Neural progenitor cell (in vitro differentiated cells): ENCODE measurements around the gene PTGER2. TPM values are rescaled to one million over a fixed set of nuclear protein-coding genes. Genes with fewer than 3 reads are reported as not detected.

Source experiments
- DNase-seq: peaks from one replicate; pipeline ENCODE4 v3.0.0-alpha.2; 2016; ENCODE audit warnings: low spot score
- H2AFZ ChIP-seq: fragments of 200-600 bp; sonication (generic); replicated peaks from 2 replicates; pipeline ENCODE4 v1.6.1; 2016; ENCODE audit warnings: antibody characterized with exemption
- H3F3A ChIP-seq: fragments of 200-600 bp; sonication (generic); 2 replicates; pipeline ENCODE4 v1.6.1; 2016; ENCODE audit warnings: antibody characterized with exemption, low read depth
- H3K27ac ChIP-seq: fragments of 200-600 bp; sonication (generic); 2 replicates; pipeline ENCODE4 v1.5.1; 2016; ENCODE audit warnings: mild to moderate bottlenecking
- H3K27me3 ChIP-seq: fragments of 200-600 bp; sonication (generic); 2 replicates; pipeline ENCODE4 v1.6.1; 2016; ENCODE audit warnings: mild to moderate bottlenecking, moderate library complexity
- H3K36me3 ChIP-seq: fragments of 200-600 bp; sonication (generic); 2 replicates; pipeline ENCODE4 v1.5.1; 2016
- H3K4me1 ChIP-seq: fragments of 200-600 bp; sonication (generic); 2 replicates; pipeline ENCODE4 v1.6.1; 2016; ENCODE audit warnings: mixed run types
- H3K4me2 ChIP-seq: fragments of 200-600 bp; sonication (generic); 2 replicates; pipeline ENCODE4 v1.6.1; 2016
- H3K4me3 ChIP-seq: fragments of 200-600 bp; sonication (generic); 2 replicates; pipeline ENCODE4 v1.5.1; 2016
- H3K79me2 ChIP-seq: fragments of 200-600 bp; sonication (generic); 2 replicates; pipeline ENCODE4 v1.6.1; 2016; ENCODE audit warnings: low read depth
- H3K9ac ChIP-seq: fragments of 200-600 bp; sonication (generic); 2 replicates; pipeline ENCODE4 v1.6.1; 2016
- H3K9me3 ChIP-seq: fragments of 200-600 bp; sonication (generic); 2 replicates; pipeline ENCODE4 v1.5.1; 2016; ENCODE audit warnings: low read depth
- H4K20me1 ChIP-seq: fragments of 200-600 bp; sonication (generic); 2 replicates; pipeline ENCODE4 v1.6.1; 2016; ENCODE audit warnings: low read depth
- H3K27ac Mint-ChIP-seq: 3 replicates; pipeline ENCODE4 v1.8.0; 2021; ENCODE audit warnings: mixed read lengths
- H3K27me3 Mint-ChIP-seq: 2 replicates; pipeline ENCODE4 v1.8.0; 2022; ENCODE audit warnings: low read depth, mild to moderate bottlenecking, inconsistent platforms, moderate library complexity, mixed read lengths; ENCODE audit not compliant: insufficient read depth
- H3K36me3 Mint-ChIP-seq: 3 replicates; pipeline ENCODE4 v1.8.0; 2021; ENCODE audit warnings: mixed read lengths
- H3K4me1 Mint-ChIP-seq: 3 replicates; pipeline ENCODE4 v1.8.0; 2021; ENCODE audit warnings: mixed read lengths
- H3K4me3 Mint-ChIP-seq: 3 replicates; pipeline ENCODE4 v1.8.0; 2021; ENCODE audit warnings: mild to moderate bottlenecking, moderate library complexity, mixed read lengths
- H3K9me3 Mint-ChIP-seq: 3 replicates; pipeline ENCODE4 v1.8.0; 2020; ENCODE audit warnings: mixed read lengths
- EZH2 ChIP-seq: fragments of 200-600 bp; sonication (generic); IDR thresholded peaks from 2 replicates; pipeline ENCODE4 v1.6.1; 2017; ENCODE audit warnings: antibody characterized with exemption, mild to moderate bottlenecking, moderate library complexity
- EZH2phosphoT487 ChIP-seq: fragments of 200-600 bp; sonication (generic); IDR thresholded peaks from 2 replicates; pipeline ENCODE4 v1.6.1; 2017; ENCODE audit warnings: antibody characterized with exemption
- total RNA-seq: library from RNA; depleted of rRNA; stranded (reverse); fragments of >200 nt; gene quantifications from 2 replicates; pipeline ENCODE4 v1.2.3, GENCODE V29; 2015; ENCODE audit warnings: low replicate concordance
- TF ChIP-seq, protein P1 (sequence below): fragments of 200-600 bp; sonication (generic); IDR thresholded peaks from 2 replicates; pipeline ENCODE4 v1.5.1; 2017; ENCODE audit warnings: antibody characterized with exemption, mild to moderate bottlenecking

Gene PTGER2
- total RNA-seq, 1 donor from 2014 or later: not detected

- H3K27me3 Mint-ChIP-seq: no peaks in the 10 kb centered on the region
- TF ChIP-seq EZH2phosphoT487: no peak
- TF ChIP-seq, protein P1, sequence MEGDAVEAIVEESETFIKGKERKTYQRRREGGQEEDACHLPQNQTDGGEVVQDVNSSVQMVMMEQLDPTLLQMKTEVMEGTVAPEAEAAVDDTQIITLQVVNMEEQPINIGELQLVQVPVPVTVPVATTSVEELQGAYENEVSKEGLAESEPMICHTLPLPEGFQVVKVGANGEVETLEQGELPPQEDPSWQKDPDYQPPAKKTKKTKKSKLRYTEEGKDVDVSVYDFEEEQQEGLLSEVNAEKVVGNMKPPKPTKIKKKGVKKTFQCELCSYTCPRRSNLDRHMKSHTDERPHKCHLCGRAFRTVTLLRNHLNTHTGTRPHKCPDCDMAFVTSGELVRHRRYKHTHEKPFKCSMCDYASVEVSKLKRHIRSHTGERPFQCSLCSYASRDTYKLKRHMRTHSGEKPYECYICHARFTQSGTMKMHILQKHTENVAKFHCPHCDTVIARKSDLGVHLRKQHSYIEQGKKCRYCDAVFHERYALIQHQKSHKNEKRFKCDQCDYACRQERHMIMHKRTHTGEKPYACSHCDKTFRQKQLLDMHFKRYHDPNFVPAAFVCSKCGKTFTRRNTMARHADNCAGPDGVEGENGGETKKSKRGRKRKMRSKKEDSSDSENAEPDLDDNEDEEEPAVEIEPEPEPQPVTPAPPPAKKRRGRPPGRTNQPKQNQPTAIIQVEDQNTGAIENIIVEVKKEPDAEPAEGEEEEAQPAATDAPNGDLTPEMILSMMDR: no peak
- TF ChIP-seq EZH2: no peak
- H3F3A ChIP-seq: no peaks in the 10 kb centered on the region
- H3K9me3 ChIP-seq: no peaks in the 10 kb centered on the region
- no peak overlapping the region for H2AFZ ChIP-seq
- H3K4me3 Mint-ChIP-seq: no peak overlapping the region
- no peak overlapping the region for H3K4me3 ChIP-seq
- H3K4me1 ChIP-seq: no peaks in the 10 kb centered on the region
- no peak overlapping the region for H3K4me2 ChIP-seq
- H3K36me3 Mint-ChIP-seq: no peaks in the 10 kb centered on the region
- no peak overlapping the region for H3K9ac ChIP-seq
- H4K20me1 ChIP-seq: no peaks in the 10 kb centered on the region
- DNase-seq: no peak
- no peaks in the 10 kb centered on the region for H3K79me2 ChIP-seq
- H3K27ac Mint-ChIP-seq: no peak overlapping the region
- H3K9me3 Mint-ChIP-seq: no peaks in the 10 kb centered on the region
- no peaks in the 10 kb centered on the region for H3K36me3 ChIP-seq
- no peaks in the 10 kb centered on the region for H3K27me3 ChIP-seq
- no peaks in the 10 kb centered on the region for H3K4me1 Mint-ChIP-seq
- H3K27ac ChIP-seq: no peak overlapping the region
These were observed 52.7 kb downstream of the PTGER2 start for GRCh38 chr14:52366796-52367315.

DNA sequence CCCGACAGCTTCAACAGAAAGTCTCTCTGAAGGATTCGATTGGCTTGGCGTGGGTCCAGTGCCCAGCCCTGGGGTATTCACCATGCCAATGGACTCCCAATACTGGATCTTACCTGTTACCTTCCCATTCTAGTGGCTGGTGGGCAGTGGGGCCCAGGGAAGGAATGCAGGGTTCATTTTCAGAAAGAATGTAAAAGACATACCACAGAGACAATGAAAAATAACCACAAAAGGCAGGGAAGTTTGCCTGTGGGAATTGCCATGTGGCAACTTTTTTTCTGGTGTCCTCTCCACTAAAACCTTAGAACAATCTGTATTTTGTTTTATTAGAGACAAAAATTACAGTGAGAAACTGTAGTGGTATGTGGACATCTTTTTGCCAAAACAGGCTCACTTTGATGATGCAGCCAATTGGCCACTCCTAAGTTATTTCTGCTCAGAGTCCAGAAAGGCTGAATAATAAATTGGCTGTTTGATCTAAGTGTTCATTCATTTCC, 55.2 kb downstream of the PTGER2 start:
- TF ChIP-seq, protein P1: no peak
- TF ChIP-seq EZH2 (no peak), EZH2phosphoT487 (no peak)
- Mint-ChIP-seq H3K4me3 (no peak overlapping the region), H3K9me3 (no peaks in the 10 kb centered on the region), H3K36me3 (no peaks in the 10 kb centered on the region), H3K27me3 (no peaks in the 10 kb centered on the region), H3K4me1 (no peaks in the 10 kb centered on the region), H3K27ac (no peak overlapping the region)
- Histone ChIP-seq H3K36me3 (no peaks in the 10 kb centered on the region), H3F3A (no peaks in the 10 kb centered on the region), H3K4me1 (no peaks in the 10 kb centered on the region), H3K27ac (no peak overlapping the region), H2AFZ (no peak overlapping the region), H3K4me3 (no peak overlapping the region), H4K20me1 (no peaks in the 10 kb centered on the region), H3K4me2 (no peak overlapping the region), H3K79me2 (no peaks in the 10 kb centered on the region), H3K9ac (no peak overlapping the region), H3K27me3 (no peaks in the 10 kb centered on the region), H3K9me3 (no peaks in the 10 kb centered on the region)
- no peak for DNase-seq

GRCh38 chr14:52370406-52370935, 56.4 kb downstream of the PTGER2 start:
- TF ChIP-seq EZH2phosphoT487 (no peak), EZH2 (no peak)
- TF ChIP-seq, protein P1: no peak
- Mint-ChIP-seq H3K36me3 (no peaks in the 10 kb centered on the region), H3K27ac (no peak overlapping the region), H3K4me1 (no peaks in the 10 kb centered on the region), H3K27me3 (no peaks in the 10 kb centered on the region), H3K9me3 (no peaks in the 10 kb centered on the region), H3K4me3 (no peak overlapping the region)
- no peak for DNase-seq
- Histone ChIP-seq H3K4me3 (no peak overlapping the region), H4K20me1 (no peaks in the 10 kb centered on the region), H3K9me3 (no peaks in the 10 kb centered on the region), H3K27ac (no peak overlapping the region), H3K4me1 (no peaks in the 10 kb centered on the region), H3K9ac (no peak overlapping the region), H3K36me3 (no peaks in the 10 kb centered on the region), H3K79me2 (no peaks in the 10 kb centered on the region), H3K4me2 (no peak overlapping the region), H3K27me3 (no peaks in the 10 kb centered on the region), H2AFZ (no peak overlapping the region), H3F3A (no peaks in the 10 kb centered on the region)
